Measurements from ENCODE around the gene SDF4.

DNA sequence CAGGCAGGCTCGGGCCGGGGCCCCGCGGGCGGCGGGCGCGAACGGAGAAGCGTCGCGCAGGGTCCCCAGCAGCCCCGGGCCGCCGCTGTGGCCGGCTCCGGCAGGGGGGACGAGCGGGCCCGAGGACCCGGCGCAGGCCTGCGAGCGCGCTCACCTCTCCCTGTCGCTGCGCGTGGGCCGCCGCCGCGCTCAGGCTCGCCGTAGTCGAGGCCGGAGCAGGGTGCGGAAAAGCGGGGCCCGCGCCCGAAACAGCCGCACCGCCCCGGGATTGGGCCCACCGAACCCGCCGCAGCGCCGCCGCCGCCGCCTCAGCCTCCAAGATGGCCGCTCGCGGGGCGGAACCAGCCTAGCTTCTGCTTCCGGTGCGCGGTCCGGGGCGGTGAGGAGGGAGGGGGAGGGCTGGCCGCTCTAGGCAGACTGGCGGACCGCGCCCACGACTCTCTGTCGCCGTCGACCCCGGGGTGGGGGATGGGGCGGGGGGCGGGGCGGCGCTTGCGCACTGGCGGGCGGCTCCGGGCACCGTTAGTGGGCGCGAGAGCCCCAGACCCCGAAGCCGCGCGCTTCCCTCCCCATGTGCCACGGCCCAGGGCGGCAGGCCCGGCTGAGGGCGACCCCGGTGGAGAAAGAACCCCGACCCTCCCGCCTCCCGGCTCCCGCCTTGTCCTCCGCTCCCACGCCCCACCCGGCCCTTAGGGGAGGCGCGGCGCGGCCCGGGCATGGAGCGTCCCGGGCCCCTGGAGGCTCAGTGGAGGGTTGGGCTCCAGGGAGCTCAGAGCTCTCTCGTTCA, 41.9 kb upstream of the SDF4 start, which contains the start of gene UBE2J2:
- TF ChIP-seq POLR2A (IDR thresholded peaks at IDR 0.05) (peak in 2 of 4 donors; percentile 33 to 84), POLR2AphosphoS5 (IDR thresholded peaks at IDR 0.05) (peak; percentile 82 to 87), EP300 (IDR thresholded peaks at IDR 0.05) (no peak)
- TF ChIP-seq, protein P1, sequence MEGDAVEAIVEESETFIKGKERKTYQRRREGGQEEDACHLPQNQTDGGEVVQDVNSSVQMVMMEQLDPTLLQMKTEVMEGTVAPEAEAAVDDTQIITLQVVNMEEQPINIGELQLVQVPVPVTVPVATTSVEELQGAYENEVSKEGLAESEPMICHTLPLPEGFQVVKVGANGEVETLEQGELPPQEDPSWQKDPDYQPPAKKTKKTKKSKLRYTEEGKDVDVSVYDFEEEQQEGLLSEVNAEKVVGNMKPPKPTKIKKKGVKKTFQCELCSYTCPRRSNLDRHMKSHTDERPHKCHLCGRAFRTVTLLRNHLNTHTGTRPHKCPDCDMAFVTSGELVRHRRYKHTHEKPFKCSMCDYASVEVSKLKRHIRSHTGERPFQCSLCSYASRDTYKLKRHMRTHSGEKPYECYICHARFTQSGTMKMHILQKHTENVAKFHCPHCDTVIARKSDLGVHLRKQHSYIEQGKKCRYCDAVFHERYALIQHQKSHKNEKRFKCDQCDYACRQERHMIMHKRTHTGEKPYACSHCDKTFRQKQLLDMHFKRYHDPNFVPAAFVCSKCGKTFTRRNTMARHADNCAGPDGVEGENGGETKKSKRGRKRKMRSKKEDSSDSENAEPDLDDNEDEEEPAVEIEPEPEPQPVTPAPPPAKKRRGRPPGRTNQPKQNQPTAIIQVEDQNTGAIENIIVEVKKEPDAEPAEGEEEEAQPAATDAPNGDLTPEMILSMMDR (IDR thresholded peaks at IDR 0.05) = peak in 1 of 6 experiments; percentile 8

Measured in upper lobe of left lung (tissue), 4 donors.